Spleen (tissue), 7 donors: ENCODE data around the gene HMOX2.

Experiments used
- POLR2A ChIP-seq, 3 donors: fragments of 450-650 bp; IDR thresholded peaks; one replicate each; pipeline ENCODE4 v1.5.1; 2017; ENCODE audit warnings: antibody characterized with exemption in 3 of 3, mild to moderate bottlenecking in 1 of 3
- POLR2AphosphoS5 ChIP-seq, 3 donors: sonication (generic); formaldehyde crosslinking; IDR thresholded peaks; one replicate each; pipeline ENCODE4 v1.5.1; 2017; ENCODE audit warnings: antibody characterized with exemption in 3 of 3
- TF ChIP-seq, protein P1 (sequence below), 11 experiments: fragments of 200-600 bp in 7 of 11; fragments of 450-650 bp in 4 of 11; sonication (generic) in 4 of 11; IDR thresholded peaks in 8 of 11; conservative IDR thresholded peaks in 3 of 11; 1 replicate in 7 of 11; 2 replicates in 4 of 11; pipeline versions ENCODE4 v1.4.0 to v1.8.0; 2016 to 2021; ENCODE audit warnings: antibody characterized with exemption in 11 of 11, inconsistent platforms in 4 of 11, mild to moderate bottlenecking in 1 of 11
- donor health status: DM: no; HTN: no; CAD: no; lungs with moderate emphysema.
- donor health status: DM: no; HTN: no; CAD: no.
- donor health status: DM: no; HTN: no; CAD: no.

- TF ChIP-seq, protein P1, sequence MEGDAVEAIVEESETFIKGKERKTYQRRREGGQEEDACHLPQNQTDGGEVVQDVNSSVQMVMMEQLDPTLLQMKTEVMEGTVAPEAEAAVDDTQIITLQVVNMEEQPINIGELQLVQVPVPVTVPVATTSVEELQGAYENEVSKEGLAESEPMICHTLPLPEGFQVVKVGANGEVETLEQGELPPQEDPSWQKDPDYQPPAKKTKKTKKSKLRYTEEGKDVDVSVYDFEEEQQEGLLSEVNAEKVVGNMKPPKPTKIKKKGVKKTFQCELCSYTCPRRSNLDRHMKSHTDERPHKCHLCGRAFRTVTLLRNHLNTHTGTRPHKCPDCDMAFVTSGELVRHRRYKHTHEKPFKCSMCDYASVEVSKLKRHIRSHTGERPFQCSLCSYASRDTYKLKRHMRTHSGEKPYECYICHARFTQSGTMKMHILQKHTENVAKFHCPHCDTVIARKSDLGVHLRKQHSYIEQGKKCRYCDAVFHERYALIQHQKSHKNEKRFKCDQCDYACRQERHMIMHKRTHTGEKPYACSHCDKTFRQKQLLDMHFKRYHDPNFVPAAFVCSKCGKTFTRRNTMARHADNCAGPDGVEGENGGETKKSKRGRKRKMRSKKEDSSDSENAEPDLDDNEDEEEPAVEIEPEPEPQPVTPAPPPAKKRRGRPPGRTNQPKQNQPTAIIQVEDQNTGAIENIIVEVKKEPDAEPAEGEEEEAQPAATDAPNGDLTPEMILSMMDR (IDR thresholded peaks at IDR 0.05 in 8 of 11, conservative IDR thresholded peaks at IDR 0.05 in 3 of 11): no peak
- TF ChIP-seq POLR2A (IDR thresholded peaks at IDR 0.05) (no peak), POLR2AphosphoS5 (IDR thresholded peaks at IDR 0.05) (no peak)
These were observed 49.4 kb upstream of the HMOX2 start for GRCh38 chr16:4426722-4427372.
